NCI-H1105 treated with DMSO at 0.1 percent for 48 hours (cell line): ENCODE data around the gene AHRR.

ENCODE experiments used
- DNase-seq: peaks from one replicate; lab custom pipeline; 2025; lab: John Stamatoyannopoulos, UW

Gene AHRR

GRCh38 chr5:416636-416960 lies 95.1 kb downstream of the AHRR start:
- no peak for DNase-seq

- DNase-seq, result no peak
Measured at GRCh38 chr5:417301-418161, 96.0 kb downstream of the AHRR start.

DNA sequence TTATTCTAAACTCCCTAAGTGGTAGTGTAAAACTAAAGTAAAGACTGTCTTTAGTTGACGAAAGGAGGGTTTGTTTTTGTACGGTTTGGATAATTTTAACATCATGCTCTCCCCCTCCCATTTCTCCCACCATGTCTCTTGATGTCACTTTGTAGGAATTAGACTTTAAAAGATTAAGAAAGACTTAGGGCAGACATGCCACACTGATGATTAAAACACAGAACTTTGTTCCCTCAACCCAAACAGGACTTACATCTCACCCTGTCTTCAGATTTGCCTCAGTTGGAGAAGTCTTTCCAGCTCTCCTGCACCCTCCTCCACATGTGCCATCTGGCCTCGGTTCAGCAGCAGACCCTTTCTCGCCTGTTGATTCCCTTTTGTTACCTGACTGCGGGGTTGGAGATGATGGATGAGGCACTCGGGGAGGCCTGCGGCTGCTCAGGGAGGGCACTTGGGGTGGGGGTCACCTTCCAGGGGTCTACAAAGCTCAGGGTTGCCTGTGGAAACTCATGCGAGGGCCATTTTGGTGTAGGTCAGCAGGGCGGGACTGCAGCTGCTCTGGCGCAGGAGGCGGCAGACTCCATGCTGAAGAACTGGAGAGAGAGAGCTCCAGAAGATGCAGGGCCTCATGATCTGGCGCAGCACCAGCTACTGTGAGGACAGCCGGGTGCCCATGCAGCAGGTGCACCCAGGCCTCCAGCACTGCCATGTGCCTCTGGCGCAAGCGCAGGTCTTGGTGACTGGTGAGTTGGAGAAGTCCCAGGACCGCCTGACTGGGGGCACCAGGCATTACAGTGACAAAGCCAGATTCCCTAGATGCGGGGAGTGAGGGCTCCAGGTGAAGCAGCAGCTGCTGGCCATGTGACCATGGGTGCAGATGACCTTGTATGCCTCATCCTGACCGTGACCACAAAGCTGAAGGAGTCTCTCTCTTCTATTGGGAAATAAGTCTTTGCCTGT lies 96.9 kb downstream of the AHRR start:
- no peak for DNase-seq

DNA sequence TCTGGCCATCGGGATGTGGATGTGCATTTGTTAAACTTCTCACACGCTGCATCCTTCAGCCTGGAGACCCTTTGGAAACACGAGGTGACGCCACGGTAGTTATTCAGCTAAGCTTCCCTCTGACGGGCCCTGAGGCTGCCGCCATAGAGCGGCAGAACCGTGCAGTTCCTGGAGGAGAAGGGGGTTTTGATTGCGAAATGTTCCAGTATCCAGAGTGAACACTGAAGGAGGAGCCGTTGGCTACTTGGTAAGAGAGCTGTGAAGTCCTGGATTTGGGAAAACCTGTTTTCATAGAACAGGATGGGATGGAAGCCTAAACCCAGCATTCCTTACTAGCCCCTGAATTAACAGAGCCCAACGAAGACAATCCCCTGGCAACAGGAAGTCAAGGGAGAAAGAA lies 98.5 kb downstream of the AHRR start:
- DNase-seq, result no peak

DNA sequence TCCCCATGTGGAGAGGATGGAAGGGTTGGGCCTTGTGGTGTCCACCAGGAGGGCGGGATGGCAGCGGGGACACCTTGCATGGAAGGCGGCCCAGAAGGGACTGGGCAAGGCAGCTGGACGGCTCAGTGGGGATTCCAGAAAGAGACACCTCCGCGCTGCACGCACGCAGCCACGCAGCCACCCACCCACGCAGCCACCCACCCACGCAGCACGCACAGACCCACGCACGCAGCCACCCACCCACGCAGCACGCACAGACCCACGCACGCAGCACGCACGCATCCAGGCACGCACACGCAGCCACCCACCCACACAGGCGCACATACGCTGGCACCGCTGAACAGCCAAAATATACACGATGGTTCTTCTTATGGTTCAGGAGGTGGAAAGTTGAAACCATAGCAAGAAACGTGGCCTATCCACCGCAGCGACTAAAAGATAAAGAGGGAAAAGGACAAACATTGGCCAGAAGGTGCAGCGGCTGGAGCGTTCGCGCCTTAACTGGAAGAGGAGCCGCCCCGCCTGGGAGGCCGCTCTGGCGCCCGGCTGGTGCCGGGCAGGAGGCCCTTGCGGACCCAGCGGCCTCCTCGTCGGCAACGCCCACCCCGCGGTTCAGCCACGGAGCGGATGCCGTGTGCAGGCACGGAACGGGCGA lies 99.2 kb downstream of the AHRR start:
- no peak for DNase-seq

- DNase-seq, result no peak
Measured at GRCh38 chr5:421287-421880, 99.9 kb downstream of the AHRR start.

- DNase-seq, result no peak
Measured at GRCh38 chr5:421901-422300, 100.4 kb downstream of the AHRR start.

DNA sequence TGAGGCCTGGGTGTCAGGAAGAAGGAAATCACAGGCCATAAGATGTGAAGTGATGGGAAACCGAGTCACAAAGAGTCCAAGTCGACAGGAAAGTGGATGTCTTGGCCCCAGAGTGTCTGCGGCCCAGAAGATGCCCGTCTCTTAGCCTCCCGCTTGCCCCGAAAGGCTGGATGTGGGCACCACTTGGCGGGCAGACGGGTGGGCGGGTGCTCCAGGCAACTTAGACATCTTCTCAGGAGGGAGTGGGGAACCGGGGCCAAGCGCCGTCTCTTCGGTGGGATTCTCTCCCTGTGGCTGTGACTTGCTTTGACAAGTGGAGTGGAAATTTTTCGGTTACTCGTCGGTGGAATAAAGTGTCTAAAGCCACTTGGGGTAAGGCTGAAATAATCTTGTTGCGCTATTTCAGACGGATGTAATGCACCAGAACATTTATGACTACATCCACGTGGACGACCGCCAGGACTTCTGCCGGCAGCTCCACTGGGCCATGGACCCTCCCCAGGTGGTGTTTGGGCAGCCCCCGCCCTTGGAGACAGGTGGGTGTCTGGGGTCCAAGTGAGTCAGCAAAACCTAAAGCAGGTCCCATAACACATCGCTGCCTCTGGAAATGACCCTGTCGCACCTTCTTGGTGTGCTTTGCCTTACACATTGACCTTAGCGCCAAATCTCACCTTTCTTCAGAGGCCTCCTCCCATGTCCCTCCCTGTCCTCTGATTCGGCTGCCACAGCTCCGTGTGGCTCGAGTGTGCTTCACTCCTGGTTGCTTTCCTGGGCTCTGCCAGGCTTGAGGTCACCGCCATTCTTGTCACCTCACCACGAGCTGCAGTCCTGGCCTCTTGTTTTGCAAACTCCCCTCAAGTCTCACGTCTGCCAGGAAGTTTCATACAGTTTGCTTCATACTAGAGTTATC lies 101.1 kb downstream of the AHRR start:
- no peak for DNase-seq

- no peak for DNase-seq
Measured at GRCh38 chr5:423233-423565, 101.7 kb downstream of the AHRR start.

DNA sequence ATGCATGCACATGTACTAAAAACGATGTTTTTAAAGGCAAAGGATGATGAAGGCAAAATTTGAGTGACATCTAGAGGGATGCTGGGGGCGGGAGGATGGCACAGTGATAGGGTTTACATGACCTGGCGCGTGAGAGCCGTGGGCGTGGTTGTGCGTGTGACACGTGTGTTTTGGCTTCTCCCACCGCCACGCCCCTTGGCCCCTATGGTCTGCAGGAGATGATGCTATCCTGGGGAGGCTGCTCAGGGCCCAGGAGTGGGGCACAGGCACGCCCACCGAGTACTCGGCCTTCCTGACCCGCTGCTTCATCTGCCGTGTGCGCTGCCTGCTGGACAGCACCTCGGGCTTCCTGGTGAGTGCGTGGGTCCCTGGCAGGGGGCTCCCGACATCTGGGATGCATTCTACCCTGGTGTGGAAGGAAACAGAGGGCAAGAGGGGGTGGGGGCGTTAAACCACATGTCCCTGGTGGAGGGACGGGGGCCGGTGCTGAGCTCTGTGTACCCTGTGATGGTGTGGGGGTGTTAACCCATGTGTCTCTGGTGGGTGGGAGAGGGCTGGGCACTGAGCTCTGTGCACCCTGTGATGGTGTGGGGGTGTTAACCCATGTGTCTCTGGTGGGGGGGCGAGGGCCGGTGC lies 102.2 kb downstream of the AHRR start:
- DNase-seq, result no peak

GRCh38 chr5:424301-425110 lies 103.0 kb downstream of the AHRR start:
- no peak for DNase-seq

- DNase-seq, result peak; percentile 48
Measured at GRCh38 chr5:425714-426113, 104.2 kb downstream of the AHRR start.

DNA sequence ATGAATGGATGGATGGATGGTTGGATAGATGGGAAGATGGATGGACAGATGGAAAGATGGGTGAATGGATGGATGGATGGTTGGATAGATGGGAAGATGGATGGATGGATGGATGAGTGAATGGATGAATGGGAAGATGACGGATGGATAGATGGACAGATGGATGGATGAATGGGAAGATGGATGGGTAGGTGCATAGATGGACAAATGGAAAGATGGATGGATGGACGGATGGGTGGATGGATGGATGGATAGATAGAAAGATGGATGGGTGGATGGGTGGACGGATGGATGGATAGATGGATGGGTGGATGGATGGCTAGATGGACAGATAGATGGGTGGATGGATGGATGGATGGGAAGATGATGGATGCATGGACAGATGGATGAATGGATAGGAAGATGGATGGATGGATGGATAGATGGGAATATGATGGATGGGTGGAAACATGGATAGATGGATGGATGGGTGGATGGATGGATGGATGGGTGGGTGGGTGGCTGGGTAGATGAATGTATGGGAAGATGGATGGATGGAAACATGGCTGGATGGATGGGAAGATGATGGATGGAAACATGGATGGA lies 105.0 kb downstream of the AHRR start:
- DNase-seq, result no peak

- DNase-seq, result no peak
Measured at GRCh38 chr5:427415-428087, 106.0 kb downstream of the AHRR start.

- DNase-seq, result no peak
Measured at GRCh38 chr5:428219-428618, 106.7 kb downstream of the AHRR start.

DNA sequence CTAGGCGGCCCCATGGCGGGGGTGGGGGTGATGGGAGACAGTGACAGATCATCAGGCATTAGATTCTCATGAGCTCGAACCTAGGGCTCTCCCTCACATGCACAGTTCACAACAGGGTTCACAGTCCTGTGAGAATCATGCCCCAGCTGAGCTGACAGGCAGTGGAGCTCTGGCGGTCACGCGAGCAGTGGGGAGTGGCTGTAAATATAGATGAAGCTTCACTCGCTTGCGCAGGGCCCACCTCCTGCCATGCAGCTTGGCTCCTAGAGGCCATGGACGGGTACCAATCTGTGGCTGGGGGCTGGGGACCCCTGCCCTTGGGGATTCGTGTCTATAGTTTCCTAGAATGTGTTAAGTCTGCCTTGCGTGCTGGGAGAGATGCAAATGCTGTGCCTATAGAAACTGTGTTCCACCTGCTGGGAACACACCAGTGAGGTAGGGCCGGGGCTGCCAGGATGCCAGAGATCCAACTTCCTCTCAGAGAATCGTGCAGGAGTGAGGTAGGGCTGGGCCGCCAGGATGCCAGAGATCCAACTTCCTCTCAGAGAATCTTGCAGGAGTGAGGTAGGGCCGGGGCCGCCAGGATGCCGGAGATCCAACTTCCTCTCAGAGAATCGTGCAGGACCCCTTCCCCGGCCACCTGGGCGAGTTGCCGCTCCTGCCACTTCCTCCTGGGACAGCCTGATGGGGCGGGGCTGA lies 107.4 kb downstream of the AHRR start:
- no peak for DNase-seq

DNA sequence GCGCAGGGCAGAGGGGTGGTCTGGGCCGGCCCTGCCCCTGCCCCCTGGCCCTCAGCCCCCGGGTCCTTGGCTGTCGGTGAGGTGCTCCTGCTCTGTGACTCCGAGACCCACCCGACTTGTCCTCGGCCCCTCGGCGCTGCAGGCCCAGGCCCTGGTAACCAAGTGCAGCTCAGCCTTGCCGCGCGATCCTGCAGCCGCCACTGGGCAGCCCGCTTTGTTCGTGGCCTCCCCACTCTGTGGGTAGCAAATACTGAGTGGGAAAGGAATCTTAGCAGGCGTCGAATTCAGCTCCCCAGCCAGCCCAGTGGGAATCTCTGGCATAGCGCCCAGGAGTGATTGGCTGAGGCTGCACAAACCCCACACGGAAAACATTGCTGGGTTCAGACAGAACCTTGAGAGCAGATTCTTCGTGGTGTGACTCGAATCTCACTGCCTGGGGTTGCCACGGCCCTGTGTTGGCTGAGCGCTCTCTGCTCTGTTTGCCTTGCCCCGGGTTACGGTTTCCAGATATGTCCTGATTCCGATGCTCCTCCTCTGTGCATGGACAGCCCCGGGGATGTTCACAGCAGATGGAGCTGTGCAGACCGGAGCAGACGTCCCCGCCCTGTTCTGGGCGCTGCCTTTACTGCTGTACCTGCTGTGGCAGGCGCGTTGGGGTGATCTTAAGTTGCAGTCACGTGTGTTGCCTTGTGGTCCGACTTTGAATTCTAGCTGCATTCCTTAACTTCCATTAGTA lies 108.1 kb downstream of the AHRR start:
- no peak for DNase-seq
